HepG2 (cell line): Measurements from ENCODE around the gene RELB. TPM values are rescaled to one million over a fixed set of nuclear protein-coding genes. Genes with fewer than 3 reads are reported as not detected.

Experiments used
- GLI4 ChIP-seq: sonication (generic); formaldehyde crosslinking; IDR thresholded peaks from 2 replicates; pipeline ENCODE4 v1.5.1; 2020; ENCODE audit warnings: missing genetic modification reagents, mild to moderate bottlenecking, moderate library complexity, borderline replicate concordance
- HES4 ChIP-seq: sonication (generic); formaldehyde crosslinking; IDR thresholded peaks from 2 replicates; pipeline ENCODE4 v1.9.0; 2021; ENCODE audit warnings: mild to moderate bottlenecking, missing genetic modification reagents, borderline replicate concordance
- KLF15 ChIP-seq: sonication (generic); formaldehyde crosslinking; IDR thresholded peaks from 2 replicates; pipeline ENCODE4 v1.8.1; 2023; ENCODE audit warnings: borderline replicate concordance, mild to moderate bottlenecking, inconsistent platforms, missing genetic modification reagents, mixed read lengths
- LCORL ChIP-seq, 2 experiments: fragments of 450-650 bp in 1 of 2; sonication (generic) in 1 of 2; formaldehyde crosslinking in 1 of 2; IDR thresholded peaks; 2 replicates each; pipeline versions ENCODE4 v1.5.0 to v1.6.1; 2017 to 2020; ENCODE audit warnings: antibody characterized with exemption in 1 of 2, missing genetic modification reagents in 1 of 2
- NR2F1 ChIP-seq, 2 experiments: fragments of 450-650 bp in 1 of 2; formaldehyde crosslinking in 1 of 2; IDR thresholded peaks; 2 replicates each; pipeline versions ENCODE4 v1.5.0 to v1.6.1; 2016 to 2020; ENCODE audit warnings: mild to moderate bottlenecking in 1 of 2, missing compliant biosample characterization in 1 of 2, missing genetic modification reagents in 1 of 2, moderate library complexity in 1 of 2
- RXRA ChIP-seq: sonication (generic); formaldehyde crosslinking; IDR thresholded peaks from 2 replicates; pipeline ENCODE4 v1.5.1; 2020; ENCODE audit warnings: missing genetic modification reagents
- RXRB ChIP-seq: IDR thresholded peaks from 2 replicates; pipeline ENCODE4 v1.6.1; 2016; ENCODE audit warnings: borderline replicate concordance, missing genetic modification reagents, missing compliant biosample characterization
- SMARCE1 ChIP-seq: fragments of 450-650 bp; IDR thresholded peaks from 2 replicates; pipeline ENCODE4 v1.6.1; 2017; ENCODE audit warnings: borderline replicate concordance
- TCF7L2 ChIP-seq: IDR thresholded peaks from 2 replicates; pipeline ENCODE4 v1.6.1; 2011; ENCODE audit warnings: mild to moderate bottlenecking, low read depth, low read length, moderate library complexity
- TP53 ChIP-seq: sonication (generic); formaldehyde crosslinking; conservative IDR thresholded peaks from 2 replicates; pipeline ENCODE4 v1.4.0; 2020; ENCODE audit warnings: missing genetic modification reagents
- ZNF329 ChIP-seq: sonication (generic); formaldehyde crosslinking; IDR thresholded peaks from 2 replicates; pipeline ENCODE4 v1.9.0; 2021; ENCODE audit warnings: low read depth, mild to moderate bottlenecking, missing genetic modification reagents
- ZNF484 ChIP-seq: sonication (generic); formaldehyde crosslinking; IDR thresholded peaks from 2 replicates; pipeline ENCODE4 v1.5.1; 2020; ENCODE audit warnings: mild to moderate bottlenecking, low read depth, missing genetic modification reagents, borderline replicate concordance
- ZNF547 ChIP-seq: sonication (generic); formaldehyde crosslinking; IDR thresholded peaks from 2 replicates; pipeline ENCODE4 v1.5.1; 2020; ENCODE audit warnings: mild to moderate bottlenecking, missing genetic modification reagents
- ZNF703 ChIP-seq: sonication (generic); formaldehyde crosslinking; IDR thresholded peaks from 2 replicates; pipeline ENCODE4 v1.5.1; 2020; ENCODE audit warnings: missing genetic modification reagents, mild to moderate bottlenecking, moderate library complexity, borderline replicate concordance
- ZNF75D ChIP-seq: sonication (generic); formaldehyde crosslinking; IDR thresholded peaks from 2 replicates; pipeline ENCODE4 v1.8.1; 2023; ENCODE audit warnings: missing genetic modification reagents, mild to moderate bottlenecking, borderline replicate concordance
- ZNF83 ChIP-seq: sonication (generic); formaldehyde crosslinking; IDR thresholded peaks from 2 replicates; pipeline ENCODE4 v1.4.0; 2020; ENCODE audit warnings: missing genetic modification reagents, mild to moderate bottlenecking, borderline replicate concordance
- polyA plus RNA-seq, 8 experiments: library from polyadenylated mRNA; depleted of rRNA in 3 of 8; stranded (reverse) in 7 of 8; unstranded in 1 of 8; fragments of >200 nt; fragmentation: Illumina TruSeq in 4 of 8; extraction: Trizol in 4 of 8; gene quantifications; 2 replicates each; pipeline versions ENCODE4 v1.2.1 to v1.2.3, GENCODE V29; 2011 to 2016; ENCODE audit warnings: low read depth in 4 of 8, missing spikeins in 1 of 8, mixed read lengths in 1 of 8; ENCODE audit not compliant: insufficient read depth in 1 of 8
- total RNA-seq, 5 experiments: library from RNA; depleted of rRNA; stranded (reverse); fragments of >200 nt; fragmentation: Illumina TruSeq; extraction: Trizol; gene quantifications; 2 replicates each; pipeline ENCODE4 v1.2.3, GENCODE V29; 2016; ENCODE audit warnings: low read depth in 1 of 5
- TF ChIP-seq, protein P1 (sequence below): sonication (generic); formaldehyde crosslinking; IDR thresholded peaks from 2 replicates; pipeline ENCODE4 v1.5.1; 2020; ENCODE audit warnings: mild to moderate bottlenecking, missing genetic modification reagents
- TF ChIP-seq, protein P2 (sequence below): sonication (generic); formaldehyde crosslinking; IDR thresholded peaks from 2 replicates; pipeline ENCODE4 v1.4.0; 2020; ENCODE audit warnings: missing genetic modification reagents
- TF ChIP-seq, protein P3 (sequence below): sonication (generic); formaldehyde crosslinking; IDR thresholded peaks from 2 replicates; pipeline ENCODE4 v1.8.1; 2023; ENCODE audit warnings: mild to moderate bottlenecking, missing genetic modification reagents
- TF ChIP-seq, protein P4 (sequence below): IDR thresholded peaks from 2 replicates; pipeline ENCODE4 v1.6.1; 2016; ENCODE audit warnings: low read depth, control low read depth

RELB gene
- total and polyA plus RNA-seq, 2 of the 13 experiments (the other 11 are each of a cell fraction or from before 2014, with no cell fraction given), result 1.9 to 3.5 TPM

DNA sequence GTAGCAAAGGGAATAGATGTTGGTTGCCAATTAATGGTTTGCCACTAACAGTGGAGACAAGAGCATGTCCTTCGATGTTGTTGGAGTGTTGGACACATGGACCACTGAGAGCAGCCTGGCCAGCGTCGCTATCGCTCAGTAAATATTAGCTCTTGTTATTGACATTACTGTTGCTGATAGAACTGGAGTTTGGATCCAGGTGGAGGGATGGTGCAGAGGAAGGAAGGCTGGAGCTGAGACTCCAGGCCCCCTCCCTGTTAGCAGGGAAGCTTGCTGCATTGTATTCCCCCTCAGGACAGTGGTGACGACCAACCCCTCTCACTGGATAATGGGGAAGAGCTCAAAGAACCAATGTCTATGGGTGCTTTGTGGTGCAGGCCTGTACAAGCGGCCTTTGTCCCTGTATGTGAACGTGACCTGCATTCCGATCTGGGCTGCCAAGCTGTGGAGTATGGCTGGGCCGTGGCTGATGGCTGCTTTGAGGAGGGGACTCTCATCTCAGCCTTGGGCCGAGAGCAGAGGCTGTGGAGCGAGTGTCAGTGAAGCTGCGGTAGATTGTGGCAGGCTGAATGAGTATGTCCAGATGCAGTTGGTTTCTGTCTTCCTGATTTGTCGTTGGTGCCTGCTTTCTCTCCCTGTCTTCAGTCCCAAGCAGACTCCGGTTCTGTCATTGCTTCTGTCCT lies 44.5 kb downstream of the RELB start (continued):
- TF ChIP-seq TCF7L2, result no peak
- TF ChIP-seq LCORL (IDR thresholded peaks at IDR 0.05), result 0 out of 2 replicates have a peak, but pooled peaks have one; percentile 7
- peak; percentile 83 for TF ChIP-seq LCORL (CRISPR knock-in tag; IDR thresholded peaks at IDR 0.05)
- 0 out of 2 replicates have a peak, but pooled peaks have one; percentile 22 for TF ChIP-seq ZNF83 (CRISPR knock-in tag)
- TF ChIP-seq RXRB, result peak; percentile 82
- no peak for TF ChIP-seq NR2F1 (CRISPR knock-in tag; IDR thresholded peaks at IDR 0.05)
- TF ChIP-seq, protein P1, sequence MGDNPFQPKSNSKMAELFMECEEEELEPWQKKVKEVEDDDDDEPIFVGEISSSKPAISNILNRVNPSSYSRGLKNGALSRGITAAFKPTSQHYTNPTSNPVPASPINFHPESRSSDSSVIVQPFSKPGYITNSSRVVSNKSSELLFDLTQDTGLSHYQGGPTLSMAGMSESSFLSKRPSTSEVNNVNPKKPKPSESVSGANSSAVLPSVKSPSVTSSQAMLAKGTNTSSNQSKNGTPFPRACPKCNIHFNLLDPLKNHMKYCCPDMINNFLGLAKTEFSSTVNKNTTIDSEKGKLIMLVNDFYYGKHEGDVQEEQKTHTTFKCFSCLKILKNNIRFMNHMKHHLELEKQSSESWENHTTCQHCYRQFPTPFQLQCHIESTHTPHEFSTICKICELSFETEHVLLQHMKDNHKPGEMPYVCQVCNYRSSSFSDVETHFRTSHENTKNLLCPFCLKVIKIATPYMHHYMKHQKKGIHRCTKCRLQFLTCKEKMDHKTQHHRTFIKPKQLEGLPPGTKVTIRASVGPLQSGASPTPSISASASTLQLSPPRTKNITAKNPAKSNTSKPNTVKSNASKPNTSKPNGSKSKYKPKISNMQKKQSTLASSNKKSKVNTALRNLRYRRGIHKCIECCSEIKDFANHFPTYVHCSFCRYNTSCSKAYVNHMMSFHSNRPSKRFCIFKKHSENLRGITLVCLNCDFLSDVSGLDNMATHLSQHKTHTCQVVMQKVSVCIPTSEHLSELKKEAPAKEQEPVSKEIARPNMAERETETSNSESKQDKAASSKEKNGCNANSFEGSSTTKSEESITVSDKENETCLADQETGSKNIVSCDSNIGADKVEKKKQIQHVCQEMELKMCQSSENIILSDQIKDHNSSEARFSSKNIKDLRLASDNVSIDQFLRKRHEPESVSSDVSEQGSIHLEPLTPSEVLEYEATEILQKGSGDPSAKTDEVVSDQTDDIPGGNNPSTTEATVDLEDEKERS (CRISPR knock-in tag), result no peak
- no peak for TF ChIP-seq ZNF484 (CRISPR knock-in tag)
- no peak for TF ChIP-seq ZNF75D (CRISPR knock-in tag)
- no peak for TF ChIP-seq ZNF703 (CRISPR knock-in tag)
- no peak for TF ChIP-seq SMARCE1
- TF ChIP-seq RXRA (CRISPR knock-in tag), result peak; percentile 60; the same call in 1 of the 2 replicates
- no peak for TF ChIP-seq GLI4
- TF ChIP-seq HES4 (CRISPR knock-in tag), result no peak
- TF ChIP-seq, protein P2, sequence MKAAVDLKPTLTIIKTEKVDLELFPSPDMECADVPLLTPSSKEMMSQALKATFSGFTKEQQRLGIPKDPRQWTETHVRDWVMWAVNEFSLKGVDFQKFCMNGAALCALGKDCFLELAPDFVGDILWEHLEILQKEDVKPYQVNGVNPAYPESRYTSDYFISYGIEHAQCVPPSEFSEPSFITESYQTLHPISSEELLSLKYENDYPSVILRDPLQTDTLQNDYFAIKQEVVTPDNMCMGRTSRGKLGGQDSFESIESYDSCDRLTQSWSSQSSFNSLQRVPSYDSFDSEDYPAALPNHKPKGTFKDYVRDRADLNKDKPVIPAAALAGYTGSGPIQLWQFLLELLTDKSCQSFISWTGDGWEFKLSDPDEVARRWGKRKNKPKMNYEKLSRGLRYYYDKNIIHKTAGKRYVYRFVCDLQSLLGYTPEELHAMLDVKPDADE (CRISPR knock-in tag), result no peak
- TF ChIP-seq, protein P3, sequence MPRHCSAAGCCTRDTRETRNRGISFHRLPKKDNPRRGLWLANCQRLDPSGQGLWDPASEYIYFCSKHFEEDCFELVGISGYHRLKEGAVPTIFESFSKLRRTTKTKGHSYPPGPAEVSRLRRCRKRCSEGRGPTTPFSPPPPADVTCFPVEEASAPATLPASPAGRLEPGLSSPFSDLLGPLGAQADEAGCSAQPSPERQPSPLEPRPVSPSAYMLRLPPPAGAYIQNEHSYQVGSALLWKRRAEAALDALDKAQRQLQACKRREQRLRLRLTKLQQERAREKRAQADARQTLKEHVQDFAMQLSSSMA (CRISPR knock-in tag), result no peak
- TF ChIP-seq, protein P4, sequence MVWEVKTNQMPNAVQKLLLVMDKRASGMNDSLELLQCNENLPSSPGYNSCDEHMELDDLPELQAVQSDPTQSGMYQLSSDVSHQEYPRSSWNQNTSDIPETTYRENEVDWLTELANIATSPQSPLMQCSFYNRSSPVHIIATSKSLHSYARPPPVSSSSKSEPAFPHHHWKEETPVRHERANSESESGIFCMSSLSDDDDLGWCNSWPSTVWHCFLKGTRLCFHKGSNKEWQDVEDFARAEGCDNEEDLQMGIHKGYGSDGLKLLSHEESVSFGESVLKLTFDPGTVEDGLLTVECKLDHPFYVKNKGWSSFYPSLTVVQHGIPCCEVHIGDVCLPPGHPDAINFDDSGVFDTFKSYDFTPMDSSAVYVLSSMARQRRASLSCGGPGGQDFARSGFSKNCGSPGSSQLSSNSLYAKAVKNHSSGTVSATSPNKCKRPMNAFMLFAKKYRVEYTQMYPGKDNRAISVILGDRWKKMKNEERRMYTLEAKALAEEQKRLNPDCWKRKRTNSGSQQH (CRISPR knock-in tag), result 0 out of 2 replicates have a peak, but pooled peaks have one; percentile 40
- no peak for TF ChIP-seq KLF15 (CRISPR knock-in tag)
- TF ChIP-seq ZNF329, result no peak
- peak; percentile 56; the same call in 1 of the 2 replicates for TF ChIP-seq ZNF547 (CRISPR knock-in tag)
- no peak for TF ChIP-seq TP53 (CRISPR knock-in tag)
